NCI-H2196 (cell line): Measurements from ENCODE around the gene THAP4.
A peak's percentile ranks its signal among the peaks of the same experiment; 100 is the strongest.

ENCODE experiments used
- DNase-seq: peaks from one replicate; lab custom pipeline; 2025; ENCODE audit not compliant: unreplicated experiment; lab: John Stamatoyannopoulos, UW

The THAP4 gene

GRCh38 chr2:241639385-241639784 is 2.4 kb upstream of the THAP4 start:
- DNase-seq: no peak

GRCh38 chr2:241638940-241639339 is 2.0 kb upstream of the THAP4 start:
- no peak for DNase-seq

- no peak for DNase-seq
Observed at GRCh38 chr2:241637795-241638660, 1.1 kb upstream of the THAP4 start.

DNA sequence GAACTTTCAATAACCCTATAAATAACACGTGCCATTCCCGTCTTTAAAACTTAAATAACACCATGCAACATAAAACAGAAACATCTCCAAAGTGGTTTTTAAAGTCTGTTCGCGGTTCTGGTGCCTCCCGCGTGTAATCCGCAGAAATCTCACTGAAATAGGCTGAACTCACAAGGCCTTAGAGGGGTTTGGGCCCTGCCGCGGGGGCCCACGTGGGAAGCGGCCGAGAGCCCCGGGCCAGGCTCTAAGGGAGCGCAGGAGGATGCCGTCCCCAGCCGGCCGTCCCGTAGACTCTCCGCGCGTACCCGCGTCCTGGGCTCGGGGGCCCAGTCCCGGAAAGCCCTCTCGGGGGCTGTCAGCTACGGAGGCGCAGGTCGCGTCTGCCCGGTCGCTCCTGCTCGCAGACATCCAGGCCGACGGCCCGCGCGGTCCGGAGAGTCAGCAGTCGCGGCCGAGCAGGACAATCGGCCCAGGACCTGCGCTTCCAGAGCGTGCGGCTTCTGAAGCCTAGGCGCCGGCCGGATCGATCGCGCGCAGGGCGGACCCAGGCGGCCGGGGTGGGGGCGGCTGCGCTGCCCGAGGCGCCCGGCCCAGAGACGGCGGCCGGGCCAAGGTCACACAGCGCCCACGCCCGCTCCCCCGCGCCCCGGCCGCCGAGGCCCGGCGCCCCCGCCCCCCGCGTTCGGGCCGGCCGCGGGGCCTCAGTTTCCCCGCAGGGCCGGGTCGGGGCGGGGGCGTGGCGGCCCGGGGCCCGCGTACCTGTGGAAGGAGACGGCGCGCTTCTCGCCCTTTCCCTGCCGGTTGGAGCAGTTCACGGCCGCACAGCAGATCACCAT is 558 bp downstream of the THAP4 start:
- peak; percentile 34 for DNase-seq

GRCh38 chr2:241635756-241636155 is 1.2 kb downstream of the THAP4 start:
- no peak for DNase-seq

GRCh38 chr2:241633561-241633960 is 3.4 kb downstream of the THAP4 start:
- no peak for DNase-seq

DNA sequence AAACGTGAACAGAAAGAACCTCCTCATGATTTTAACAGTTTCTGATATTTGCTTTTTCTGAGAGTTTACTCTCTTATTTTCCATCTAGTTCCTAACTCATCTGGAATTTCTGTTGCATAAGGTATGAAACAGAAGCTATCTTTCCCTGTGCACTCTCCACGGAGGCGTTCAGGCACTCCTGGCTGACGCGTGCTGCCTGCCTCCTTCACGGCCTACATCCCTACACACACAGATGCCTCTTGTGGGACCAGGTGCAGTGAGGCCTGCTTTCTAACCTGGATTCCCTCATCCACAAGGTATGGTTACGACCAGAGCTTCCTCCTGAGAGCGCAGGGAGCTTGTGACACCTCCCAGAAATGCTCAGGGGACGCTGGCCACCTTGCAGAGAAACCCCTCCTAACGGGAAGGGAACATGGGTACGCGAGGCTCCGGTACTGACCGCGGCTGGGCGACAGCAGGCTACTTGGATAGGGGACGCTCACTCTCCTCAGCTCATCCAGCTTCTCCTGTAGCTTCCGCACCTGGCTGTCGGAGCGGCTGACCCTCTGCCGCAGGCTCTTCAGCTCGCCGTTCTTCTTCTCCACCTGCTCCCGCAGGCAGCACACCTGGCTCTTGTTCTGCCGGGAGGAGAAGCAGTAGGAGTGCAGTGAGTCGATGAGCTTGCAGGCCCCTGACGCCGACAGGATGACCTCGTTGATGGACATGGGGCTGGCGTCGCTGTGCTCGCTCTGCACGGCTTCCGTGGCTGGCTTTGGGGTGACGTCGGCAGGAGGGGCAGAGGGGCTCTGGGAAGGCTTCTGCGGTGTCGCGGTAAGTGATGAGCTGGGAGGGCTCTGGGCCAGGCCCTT is 4.3 kb downstream of the THAP4 start:
- no peak for DNase-seq

- DNase-seq: no peak
Observed at GRCh38 chr2:241629762-241630435, 7.1 kb downstream of the THAP4 start.

- DNase-seq: no peak
Observed at GRCh38 chr2:241627675-241628074, 9.3 kb downstream of the THAP4 start.

- DNase-seq: no peak
Observed at GRCh38 chr2:241620419-241620769, 16.6 kb downstream of the THAP4 start.

GRCh38 chr2:241619597-241620418 is 17.1 kb downstream of the THAP4 start:
- DNase-seq: no peak

DNA sequence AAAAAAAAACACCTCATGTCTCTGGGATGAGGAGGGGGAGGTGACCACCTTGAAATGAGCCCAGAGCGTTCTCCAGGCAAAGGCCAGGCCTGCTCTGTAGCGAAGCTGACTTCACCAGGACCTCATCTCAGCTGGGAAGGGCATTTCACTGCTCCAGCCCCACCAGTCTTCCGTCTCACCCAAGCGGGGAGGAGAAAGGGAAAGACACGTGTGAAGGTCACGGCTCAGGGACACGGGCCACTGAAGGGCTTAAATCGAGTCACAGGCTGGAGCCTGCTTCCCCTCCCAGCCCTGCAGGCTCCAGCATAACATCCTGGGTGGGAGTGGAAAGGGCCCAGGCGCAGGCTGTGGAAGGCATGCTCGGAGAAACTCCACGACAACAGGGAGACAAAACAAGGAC is 18.1 kb downstream of the THAP4 start:
- no peak for DNase-seq

DNA sequence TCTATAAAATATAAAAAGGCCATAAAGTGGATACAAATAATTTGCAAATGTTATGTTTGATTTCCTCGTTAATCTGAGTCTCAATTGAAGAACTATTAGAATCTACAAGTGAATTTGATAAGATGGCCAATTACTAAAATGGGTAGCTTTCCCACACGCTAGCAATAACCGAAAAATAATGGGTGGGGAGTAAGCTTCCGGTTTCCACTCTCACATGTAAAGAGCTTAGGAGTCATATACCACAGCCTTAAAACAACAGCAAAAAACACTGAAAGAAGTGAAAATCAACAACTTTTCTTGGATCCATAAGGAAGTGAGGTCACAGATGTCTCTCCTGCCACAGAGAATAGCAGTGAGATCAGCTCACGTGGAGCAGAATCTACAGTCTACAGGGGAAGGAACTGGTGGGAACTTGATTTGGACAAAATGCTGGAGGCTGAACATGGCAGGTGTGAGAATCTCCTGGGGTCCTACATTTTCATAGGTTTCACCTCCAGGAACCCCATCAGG is 18.6 kb downstream of the THAP4 start:
- DNase-seq: no peak

GRCh38 chr2:241617431-241618154 is 19.4 kb downstream of the THAP4 start:
- DNase-seq: peak; percentile 73

DNA sequence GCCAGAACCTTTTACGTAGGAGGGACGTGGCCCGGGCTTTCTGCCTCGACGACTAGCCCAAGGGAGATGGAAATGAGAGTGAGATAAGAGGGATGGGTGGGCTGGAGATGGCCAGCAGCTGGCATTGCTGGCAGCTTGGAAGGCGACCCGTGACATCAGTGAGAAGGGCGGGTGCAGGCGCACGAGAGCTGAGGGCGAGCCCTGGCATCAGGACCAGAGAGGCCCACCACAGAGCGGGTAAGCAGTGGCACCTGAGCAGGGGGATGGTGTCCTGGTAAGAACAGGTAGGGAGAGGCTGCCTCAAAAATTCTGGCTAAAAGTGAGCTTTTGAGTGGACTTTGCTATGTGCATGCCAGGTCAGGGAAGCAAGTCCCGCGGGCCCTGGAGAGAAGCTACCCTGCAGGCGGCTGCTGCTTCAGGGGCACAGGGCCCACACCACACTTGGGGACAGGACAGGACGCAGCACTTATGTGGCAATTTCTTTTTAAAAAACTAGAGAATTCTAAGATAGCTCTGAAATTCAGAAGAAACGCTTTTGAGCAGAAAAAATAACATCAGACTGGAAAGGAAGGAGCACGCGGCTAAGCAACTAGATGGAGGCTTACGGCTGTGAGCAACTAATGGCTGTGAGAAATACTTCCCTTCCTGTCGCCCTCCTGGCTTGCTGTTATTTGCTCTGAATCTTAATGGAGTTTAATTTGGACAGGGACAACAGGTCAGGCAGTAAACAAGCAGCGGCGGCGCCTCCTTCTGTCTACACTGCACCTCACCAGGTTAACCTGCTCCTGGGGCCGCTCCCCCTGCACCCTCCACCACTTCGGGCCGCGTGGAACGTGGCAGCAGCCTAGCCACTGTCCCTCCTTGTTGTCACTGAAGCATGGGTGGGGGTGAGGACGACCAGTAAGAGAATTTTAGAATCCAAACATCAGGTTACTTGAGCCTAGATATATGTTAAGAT is 20.5 kb downstream of the THAP4 start:
- DNase-seq: no peak

- no peak for DNase-seq
Observed at GRCh38 chr2:241615522-241616052, 21.4 kb downstream of the THAP4 start.

DNA sequence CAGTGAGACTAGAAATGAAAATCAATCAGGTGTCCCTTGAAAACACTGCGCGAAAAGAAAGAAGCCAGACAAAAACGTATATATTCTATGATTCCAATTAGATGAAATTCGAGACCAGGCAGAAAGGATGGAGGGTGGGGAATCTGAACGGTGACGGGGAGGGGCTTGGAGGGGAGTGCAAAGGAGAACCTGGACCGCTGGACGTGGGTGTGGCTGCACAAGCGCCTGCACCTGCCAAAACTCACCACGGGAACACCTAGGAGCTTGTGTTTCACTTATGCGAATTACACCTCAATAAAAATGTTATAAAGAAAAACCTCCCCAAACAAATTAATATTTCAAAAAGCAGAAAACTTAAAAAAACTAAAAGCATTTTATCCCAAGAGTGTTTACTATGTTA is 21.9 kb downstream of the THAP4 start:
- peak; percentile 19 for DNase-seq
